WI38 (cell line): ENCODE results near the gene HCN4.

ENCODE experiments used
- H3K4me3 ChIP-seq: 2 replicates; pipeline ENCODE4 v1.5.1; 2011; ENCODE audit warnings: low read depth, mild to moderate bottlenecking, control low read depth, low read length
- TF ChIP-seq, protein P1 (sequence below): IDR thresholded peaks from 2 replicates; pipeline ENCODE4 v1.5.1; 2012; ENCODE audit warnings: low read depth, mild to moderate bottlenecking, control low read depth, low read length

Gene HCN4

GRCh38 chr15:73331501-73331900 is 37.3 kb downstream of the HCN4 start:
- H3K4me3 ChIP-seq = no peak overlapping the region
- TF ChIP-seq, protein P1, sequence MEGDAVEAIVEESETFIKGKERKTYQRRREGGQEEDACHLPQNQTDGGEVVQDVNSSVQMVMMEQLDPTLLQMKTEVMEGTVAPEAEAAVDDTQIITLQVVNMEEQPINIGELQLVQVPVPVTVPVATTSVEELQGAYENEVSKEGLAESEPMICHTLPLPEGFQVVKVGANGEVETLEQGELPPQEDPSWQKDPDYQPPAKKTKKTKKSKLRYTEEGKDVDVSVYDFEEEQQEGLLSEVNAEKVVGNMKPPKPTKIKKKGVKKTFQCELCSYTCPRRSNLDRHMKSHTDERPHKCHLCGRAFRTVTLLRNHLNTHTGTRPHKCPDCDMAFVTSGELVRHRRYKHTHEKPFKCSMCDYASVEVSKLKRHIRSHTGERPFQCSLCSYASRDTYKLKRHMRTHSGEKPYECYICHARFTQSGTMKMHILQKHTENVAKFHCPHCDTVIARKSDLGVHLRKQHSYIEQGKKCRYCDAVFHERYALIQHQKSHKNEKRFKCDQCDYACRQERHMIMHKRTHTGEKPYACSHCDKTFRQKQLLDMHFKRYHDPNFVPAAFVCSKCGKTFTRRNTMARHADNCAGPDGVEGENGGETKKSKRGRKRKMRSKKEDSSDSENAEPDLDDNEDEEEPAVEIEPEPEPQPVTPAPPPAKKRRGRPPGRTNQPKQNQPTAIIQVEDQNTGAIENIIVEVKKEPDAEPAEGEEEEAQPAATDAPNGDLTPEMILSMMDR = no peak

DNA sequence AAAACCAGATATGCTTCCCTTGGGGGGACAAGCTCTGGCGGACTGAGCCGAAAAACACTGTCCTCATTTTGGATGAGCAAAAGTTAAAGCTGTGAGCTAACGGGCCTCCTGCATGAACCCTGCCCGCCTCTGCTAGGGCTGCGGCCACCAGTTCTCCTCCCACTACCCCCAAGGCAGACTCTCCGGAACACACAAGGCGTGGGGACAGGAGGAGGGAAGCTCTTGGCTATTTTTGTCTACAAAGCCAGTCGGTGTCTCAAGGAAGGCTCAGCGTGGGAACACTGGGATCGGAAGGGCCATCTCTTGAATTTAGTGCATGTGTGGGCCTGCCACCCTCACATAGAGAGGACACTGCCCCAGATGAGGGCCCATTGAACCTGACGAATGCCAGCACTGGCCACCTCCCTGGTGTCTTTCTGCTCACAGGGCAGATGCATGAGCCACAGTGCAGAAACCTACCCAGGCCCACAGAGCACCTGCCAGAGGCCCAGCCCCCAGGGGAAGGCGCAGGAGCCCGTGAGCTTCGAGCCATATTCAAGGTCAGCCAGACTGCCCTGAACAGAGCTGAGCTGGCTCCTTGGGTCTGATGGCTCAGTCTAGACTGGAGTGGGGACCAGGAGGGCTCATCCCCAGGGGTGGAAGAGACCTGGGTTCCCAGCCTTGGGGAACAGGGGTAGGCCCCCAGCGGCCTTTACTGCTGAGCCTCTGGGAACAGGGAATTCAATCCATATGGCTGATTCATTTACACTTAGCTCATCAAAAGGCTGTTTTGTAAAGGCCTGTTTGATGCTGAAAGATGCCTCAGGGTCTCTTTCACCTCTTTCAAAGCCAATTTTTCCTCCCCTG is 38.3 kb downstream of the HCN4 start:
- H3K4me3 ChIP-seq = no peak overlapping the region
- TF ChIP-seq, protein P1 = no peak

- H3K4me3 ChIP-seq = no peak overlapping the region
- TF ChIP-seq, protein P1 = no peak
Measured at GRCh38 chr15:73329501-73330200, 39.1 kb downstream of the HCN4 start.

DNA sequence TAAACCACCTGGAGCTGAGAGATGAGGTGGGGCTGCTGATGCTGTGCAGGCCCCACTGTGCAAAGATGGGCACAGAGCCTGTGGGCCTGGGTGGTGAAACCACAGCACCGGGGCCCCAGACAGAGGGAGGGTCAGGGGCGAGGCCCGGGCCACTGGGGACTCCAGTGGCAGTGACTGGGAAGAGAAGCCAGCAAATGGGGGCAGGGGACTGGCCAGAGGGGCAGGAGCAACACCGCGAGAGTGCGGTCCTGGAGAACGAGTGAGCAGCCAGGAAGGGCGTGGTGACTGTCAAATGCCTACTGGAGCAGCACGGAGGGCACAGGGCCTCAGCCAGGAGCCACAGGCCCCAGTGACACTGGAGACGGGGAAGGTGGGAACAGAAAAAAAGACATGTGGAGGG is 39.8 kb downstream of the HCN4 start:
- TF ChIP-seq, protein P1 = no peak

DNA sequence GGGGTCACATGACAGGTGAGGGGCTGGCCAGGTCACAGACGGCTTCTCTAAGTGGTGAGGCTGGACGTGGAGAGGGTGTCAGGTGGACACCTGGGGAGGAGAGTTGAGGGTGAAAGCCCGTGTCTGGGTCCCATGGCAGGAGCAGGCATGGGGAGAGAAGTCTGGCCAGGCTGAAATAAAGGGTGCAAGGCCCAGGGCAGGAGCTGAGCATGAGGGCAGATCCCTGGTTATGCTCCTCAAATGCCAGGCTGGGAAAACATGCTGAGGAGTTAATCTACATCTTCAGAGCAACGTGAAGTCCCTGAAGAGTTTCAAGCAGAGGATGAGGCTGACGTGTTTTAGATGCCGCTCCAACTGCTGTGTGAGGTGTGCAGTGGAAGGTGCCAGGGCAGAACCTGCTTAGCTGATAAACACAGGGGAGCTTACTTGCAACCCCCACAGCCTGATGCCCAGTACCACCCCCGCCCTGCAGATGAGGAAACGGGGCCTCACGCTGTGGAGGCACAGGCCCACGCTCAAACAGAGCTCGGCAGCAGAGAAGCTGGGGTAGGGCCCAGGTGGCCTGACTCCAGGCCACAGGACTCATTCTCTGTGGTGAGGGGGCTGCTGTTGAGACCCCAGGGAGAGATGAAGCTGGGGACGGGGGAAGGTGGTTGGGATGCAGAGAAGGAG is 40.5 kb downstream of the HCN4 start:
- no peak overlapping the region for H3K4me3 ChIP-seq
- TF ChIP-seq, protein P1 = no peak

More for the DNA sequence above, 39.8 kb downstream of the HCN4 start:
- no peak overlapping the region for H3K4me3 ChIP-seq

DNA sequence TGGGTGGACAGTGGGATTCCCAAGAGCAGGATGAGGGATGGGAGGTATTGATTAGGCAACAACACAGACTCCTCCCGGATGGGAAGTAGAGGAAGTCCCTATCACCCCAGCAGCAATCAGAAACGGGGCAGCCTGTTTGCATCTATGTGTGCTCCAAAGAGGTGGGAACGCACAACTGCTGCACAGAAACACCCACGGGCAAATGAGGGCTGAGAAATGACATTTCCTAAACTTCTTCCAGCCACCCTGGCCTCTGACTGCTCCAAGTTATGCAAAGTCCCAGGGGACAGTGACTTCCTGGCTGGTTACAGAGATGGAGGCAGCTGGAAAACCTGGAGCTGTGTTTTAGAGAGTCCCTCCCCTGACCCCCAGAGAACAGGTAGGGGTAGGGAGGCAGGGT is 42.6 kb downstream of the HCN4 start:
- H3K4me3 ChIP-seq = no peak overlapping the region
- TF ChIP-seq, protein P1 = no peak
